Femur (tissue), 1 donor: ENCODE data around the gene ADAMTS20.
A peak's percentile ranks its signal among the peaks of the same experiment; 100 is the strongest.
"Not testable (repeated sequence)": the region's sequence is repeated elsewhere in the genome, so short reads cannot be mapped to it uniquely, and the experiment has no call there.

Source experiments
- DNase-seq: peaks from one replicate; pipeline ENCODE4 v3.0.0-alpha.2; 2017

Gene ADAMTS20

GRCh38 chr12:43352001-43352400, 200.0 kb downstream of the ADAMTS20 start:
- DNase-seq: no peak

GRCh38 chr12:43349863-43350262, 202.1 kb downstream of the ADAMTS20 start:
- DNase-seq: no peak

- DNase-seq: no peak
These were observed 203.8 kb downstream of the ADAMTS20 start for GRCh38 chr12:43348221-43348620.

- no peak for DNase-seq
These were observed 205.0 kb downstream of the ADAMTS20 start for GRCh38 chr12:43347026-43347425.

GRCh38 chr12:43345023-43345422, 207.0 kb downstream of the ADAMTS20 start:
- DNase-seq: no peak

- DNase-seq: not testable (repeated sequence)
These were observed 210.2 kb downstream of the ADAMTS20 start for GRCh38 chr12:43341785-43342313.

GRCh38 chr12:43338848-43339526, 213.0 kb downstream of the ADAMTS20 start:
- DNase-seq: peak; percentile 28

- DNase-seq: no peak
These were observed 214.2 kb downstream of the ADAMTS20 start for GRCh38 chr12:43337571-43338444.

- DNase-seq: no peak
These were observed 214.9 kb downstream of the ADAMTS20 start for GRCh38 chr12:43336962-43337555.

- no peak for DNase-seq
These were observed 218.4 kb downstream of the ADAMTS20 start for GRCh38 chr12:43333644-43334043.

- DNase-seq: no peak
These were observed 218.9 kb downstream of the ADAMTS20 start for GRCh38 chr12:43332977-43333640.

- DNase-seq: no peak
These were observed 220.1 kb downstream of the ADAMTS20 start for GRCh38 chr12:43331935-43332334.

GRCh38 chr12:43329375-43329774, 222.6 kb downstream of the ADAMTS20 start:
- DNase-seq: no peak

- DNase-seq: no peak
These were observed 226.2 kb downstream of the ADAMTS20 start for GRCh38 chr12:43325786-43326185.

- DNase-seq: no peak
These were observed 231.7 kb downstream of the ADAMTS20 start for GRCh38 chr12:43320281-43320680.

GRCh38 chr12:43318021-43318420, 234.0 kb downstream of the ADAMTS20 start:
- no peak for DNase-seq

- no peak for DNase-seq
These were observed 234.8 kb downstream of the ADAMTS20 start for GRCh38 chr12:43317156-43317555.

- DNase-seq: no peak
These were observed 235.5 kb downstream of the ADAMTS20 start for GRCh38 chr12:43316520-43316919.

- no peak for DNase-seq
These were observed 236.0 kb downstream of the ADAMTS20 start for GRCh38 chr12:43315961-43316360.

GRCh38 chr12:43312991-43313505, 239.0 kb downstream of the ADAMTS20 start:
- DNase-seq: no peak

GRCh38 chr12:43310596-43310995, 241.4 kb downstream of the ADAMTS20 start:
- no peak for DNase-seq

- DNase-seq: no peak
These were observed 242.0 kb downstream of the ADAMTS20 start for GRCh38 chr12:43309959-43310358.

- no peak for DNase-seq
These were observed 243.2 kb downstream of the ADAMTS20 start for GRCh38 chr12:43308776-43309175.
